GM18517 (cell line): ENCODE data around the gene SIK3.

ENCODE experiments used
- ATAC-seq: cut with Tn5 transposase; IDR thresholded peaks from one replicate; pipeline ENCODE4 v1.9.1; 2021; ENCODE audit warnings: mild to moderate bottlenecking, moderate library complexity; ENCODE audit not compliant: unreplicated experiment

Gene SIK3

GRCh38 chr11:117010808-117011540 lies 87.3 kb downstream of the SIK3 start:
- ATAC-seq: no peak

- ATAC-seq: no peak
These were observed 88.2 kb downstream of the SIK3 start for GRCh38 chr11:117009905-117010605.

GRCh38 chr11:117005758-117006157 lies 92.5 kb downstream of the SIK3 start:
- no peak for ATAC-seq

GRCh38 chr11:117002639-117003299 lies 95.5 kb downstream of the SIK3 start:
- ATAC-seq: no peak

- ATAC-seq: no peak
These were observed 98.1 kb downstream of the SIK3 start for GRCh38 chr11:117000014-117000737.

- no peak for ATAC-seq
These were observed 101.2 kb downstream of the SIK3 start for GRCh38 chr11:116997071-116997470.

- no peak for ATAC-seq
These were observed 104.0 kb downstream of the SIK3 start for GRCh38 chr11:116994195-116994594.

- ATAC-seq: no peak
These were observed 104.6 kb downstream of the SIK3 start for GRCh38 chr11:116993599-116993998.

- ATAC-seq: no peak
These were observed 106.7 kb downstream of the SIK3 start for GRCh38 chr11:116991491-116991890.

- no peak for ATAC-seq
These were observed 107.4 kb downstream of the SIK3 start for GRCh38 chr11:116990811-116991210.

GRCh38 chr11:116990061-116990473 lies 108.2 kb downstream of the SIK3 start:
- ATAC-seq: no peak

- ATAC-seq: no peak
These were observed 109.0 kb downstream of the SIK3 start for GRCh38 chr11:116989184-116989583.

GRCh38 chr11:116986521-116987105 lies 111.6 kb downstream of the SIK3 start:
- peak; percentile 68 for ATAC-seq

- no peak for ATAC-seq
These were observed 113.6 kb downstream of the SIK3 start for GRCh38 chr11:116984589-116984988.

GRCh38 chr11:116984186-116984585 lies 114.0 kb downstream of the SIK3 start:
- no peak for ATAC-seq

- ATAC-seq: no peak
These were observed 116.9 kb downstream of the SIK3 start for GRCh38 chr11:116981266-116981885.

- ATAC-seq: peak; percentile 89
These were observed 118.0 kb downstream of the SIK3 start for GRCh38 chr11:116980136-116980793.

GRCh38 chr11:116976941-116977570 lies 121.2 kb downstream of the SIK3 start:
- no peak for ATAC-seq

GRCh38 chr11:116975661-116976060 lies 122.6 kb downstream of the SIK3 start:
- ATAC-seq: no peak
